K562 (cell line): ENCODE data around the gene ANXA3.

Experiments
- CBX3 ChIP-seq, 2 experiments: IDR thresholded peaks; 1 replicate in 1 of 2; 2 replicates in 1 of 2; pipeline ENCODE4 v1.6.1; 2012; ENCODE audit warnings: inconsistent platforms in 2 of 2, low read length in 2 of 2, borderline replicate concordance in 1 of 2, control low read depth in 1 of 2
- CHCHD3 ChIP-seq: fragments of 250-450 bp; sonication (Bioruptor Pico); IDR thresholded peaks from 2 replicates; pipeline ENCODE4 v2.1.2; 2022; ENCODE audit warnings: mild to moderate bottlenecking
- NR2F6 ChIP-seq: fragments of 450-650 bp; formaldehyde crosslinking; IDR thresholded peaks from 2 replicates; pipeline ENCODE4 v1.4.0; 2020; ENCODE audit warnings: mild to moderate bottlenecking
- TF ChIP-seq, protein P1 (sequence below), 3 experiments: IDR thresholded peaks in 2 of 3; conservative IDR thresholded peaks in 1 of 3; 2 replicates each; pipeline ENCODE4 v1.5.1; 2011 to 2012; ENCODE audit warnings: low read length in 3 of 3, mild to moderate bottlenecking in 3 of 3, control low read depth in 2 of 3, improper control_type of control experiment in 1 of 3, inconsistent platforms in 1 of 3, low read depth in 1 of 3, mixed read lengths in 1 of 3, moderate library complexity in 1 of 3; ENCODE audit not compliant: insufficient read depth in 2 of 3

DNA sequence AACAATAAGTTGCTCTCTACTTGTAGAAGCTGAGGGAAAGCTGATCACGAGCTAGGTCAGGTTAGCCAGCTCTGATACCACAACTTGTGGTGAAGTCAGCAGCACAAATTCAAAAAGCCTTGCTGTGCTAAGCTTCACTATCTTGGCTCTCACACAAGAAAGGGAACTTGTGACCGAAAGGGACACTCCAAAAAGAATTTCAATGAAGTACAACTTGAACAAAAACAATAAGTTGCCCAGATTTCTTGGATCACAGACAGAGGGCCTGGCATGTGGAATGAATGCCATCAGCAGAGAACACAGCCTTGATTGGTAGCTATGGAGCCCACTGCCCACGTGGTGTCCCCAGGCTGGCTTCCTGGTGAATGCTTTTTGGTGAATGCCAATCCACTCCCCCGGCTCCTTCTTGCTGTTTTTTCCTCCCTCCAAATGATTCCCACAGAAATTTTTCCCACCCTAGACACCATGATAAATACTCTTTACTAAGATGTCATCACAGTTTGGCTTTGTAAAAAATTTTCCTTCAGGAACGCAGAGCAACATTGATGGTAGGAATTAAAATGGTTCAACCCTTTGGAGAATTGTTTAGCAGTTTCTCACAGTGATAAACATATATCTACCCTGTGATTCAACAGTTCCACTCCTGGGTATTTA, 82.6 kb downstream of the ANXA3 start:
- no peak for TF ChIP-seq CHCHD3 (CRISPR knock-in tag)
- TF ChIP-seq, protein P1, sequence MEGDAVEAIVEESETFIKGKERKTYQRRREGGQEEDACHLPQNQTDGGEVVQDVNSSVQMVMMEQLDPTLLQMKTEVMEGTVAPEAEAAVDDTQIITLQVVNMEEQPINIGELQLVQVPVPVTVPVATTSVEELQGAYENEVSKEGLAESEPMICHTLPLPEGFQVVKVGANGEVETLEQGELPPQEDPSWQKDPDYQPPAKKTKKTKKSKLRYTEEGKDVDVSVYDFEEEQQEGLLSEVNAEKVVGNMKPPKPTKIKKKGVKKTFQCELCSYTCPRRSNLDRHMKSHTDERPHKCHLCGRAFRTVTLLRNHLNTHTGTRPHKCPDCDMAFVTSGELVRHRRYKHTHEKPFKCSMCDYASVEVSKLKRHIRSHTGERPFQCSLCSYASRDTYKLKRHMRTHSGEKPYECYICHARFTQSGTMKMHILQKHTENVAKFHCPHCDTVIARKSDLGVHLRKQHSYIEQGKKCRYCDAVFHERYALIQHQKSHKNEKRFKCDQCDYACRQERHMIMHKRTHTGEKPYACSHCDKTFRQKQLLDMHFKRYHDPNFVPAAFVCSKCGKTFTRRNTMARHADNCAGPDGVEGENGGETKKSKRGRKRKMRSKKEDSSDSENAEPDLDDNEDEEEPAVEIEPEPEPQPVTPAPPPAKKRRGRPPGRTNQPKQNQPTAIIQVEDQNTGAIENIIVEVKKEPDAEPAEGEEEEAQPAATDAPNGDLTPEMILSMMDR (IDR thresholded peaks at IDR 0.05 in 2 of 3, conservative IDR thresholded peaks at IDR 0.05 in 1 of 3; ENCODE audit: insufficient read depth in 2 of 3, low read depth in 1 of 3, low read length in 3 of 3) = no peak
- TF ChIP-seq NR2F6 (CRISPR knock-in tag) = no peak
- TF ChIP-seq CBX3 (IDR thresholded peaks at IDR 0.05; ENCODE audit: borderline replicate concordance in 1 of 2, low read length in 2 of 2) = no peak
